VCaP (cell line): ENCODE results near the gene SFXN3.

ENCODE experiments used
- H3K27ac ChIP-seq: fragments of 450-650 bp; 2 replicates; pipeline ENCODE4 v1.5.1; 2017
- CTCF ChIP-seq: fragments of 450-650 bp; conservative IDR thresholded peaks from 2 replicates; pipeline ENCODE4 v1.5.1; 2017; ENCODE audit warnings: mild to moderate bottlenecking, moderate library complexity

SFXN3 gene

GRCh38 chr10:101042667-101043362 lies 11.8 kb downstream of the SFXN3 start:
- H3K27ac ChIP-seq, result peak overlapping the region; percentile 95
- TF ChIP-seq CTCF, result no peak

- TF ChIP-seq CTCF, result no peak
- H3K27ac ChIP-seq, result peak overlapping the region; percentile 95
Observed at GRCh38 chr10:101043363-101043707, 12.3 kb downstream of the SFXN3 start.

- no peak for TF ChIP-seq CTCF
- H3K27ac ChIP-seq, result peak overlapping the region; percentile 95
Observed at GRCh38 chr10:101044117-101044516, 13.1 kb downstream of the SFXN3 start.

- no peak for TF ChIP-seq CTCF
- H3K27ac ChIP-seq, result no peak overlapping the region
Observed at GRCh38 chr10:101046332-101047238, 15.6 kb downstream of the SFXN3 start.

- TF ChIP-seq CTCF, result no peak
- H3K27ac ChIP-seq, result no peak overlapping the region
Observed at GRCh38 chr10:101047268-101047667, 16.2 kb downstream of the SFXN3 start.

GRCh38 chr10:101047961-101048892 lies 17.2 kb downstream of the SFXN3 start:
- no peak for TF ChIP-seq CTCF
- H3K27ac ChIP-seq, result no peak overlapping the region
